Measurements from ENCODE around the gene ARHGAP11A. TPM values are rescaled to one million over a fixed set of nuclear protein-coding genes. Genes with fewer than 3 reads are reported as not detected.

The ARHGAP11A gene
- total RNA-seq, 4 donors from 2014 or later = 0.49 to 5.3 (median 2.3) TPM

DNA sequence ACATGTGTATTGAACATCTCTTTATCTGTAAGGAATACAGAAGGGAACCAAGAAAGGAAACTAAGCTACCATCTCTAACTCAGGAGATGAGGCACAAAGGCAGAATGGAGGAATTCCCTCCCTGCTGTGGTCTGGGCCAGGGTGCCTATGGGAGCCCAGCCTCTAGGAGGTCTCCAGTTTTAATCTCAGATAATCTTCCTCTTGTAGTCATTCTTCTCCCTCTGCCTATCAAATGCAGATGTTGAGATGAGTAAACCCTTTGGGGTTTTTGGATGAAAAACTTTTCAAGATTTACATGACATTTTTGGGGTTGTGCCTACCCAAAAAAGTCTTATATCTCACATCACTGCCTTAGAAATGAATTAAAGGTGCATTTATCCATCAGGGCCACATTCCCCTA, 49.5 kb downstream of the ARHGAP11A start:
- TF ChIP-seq POLR2A (IDR thresholded peaks at IDR 0.05) = no peak
- TF ChIP-seq, protein P1, sequence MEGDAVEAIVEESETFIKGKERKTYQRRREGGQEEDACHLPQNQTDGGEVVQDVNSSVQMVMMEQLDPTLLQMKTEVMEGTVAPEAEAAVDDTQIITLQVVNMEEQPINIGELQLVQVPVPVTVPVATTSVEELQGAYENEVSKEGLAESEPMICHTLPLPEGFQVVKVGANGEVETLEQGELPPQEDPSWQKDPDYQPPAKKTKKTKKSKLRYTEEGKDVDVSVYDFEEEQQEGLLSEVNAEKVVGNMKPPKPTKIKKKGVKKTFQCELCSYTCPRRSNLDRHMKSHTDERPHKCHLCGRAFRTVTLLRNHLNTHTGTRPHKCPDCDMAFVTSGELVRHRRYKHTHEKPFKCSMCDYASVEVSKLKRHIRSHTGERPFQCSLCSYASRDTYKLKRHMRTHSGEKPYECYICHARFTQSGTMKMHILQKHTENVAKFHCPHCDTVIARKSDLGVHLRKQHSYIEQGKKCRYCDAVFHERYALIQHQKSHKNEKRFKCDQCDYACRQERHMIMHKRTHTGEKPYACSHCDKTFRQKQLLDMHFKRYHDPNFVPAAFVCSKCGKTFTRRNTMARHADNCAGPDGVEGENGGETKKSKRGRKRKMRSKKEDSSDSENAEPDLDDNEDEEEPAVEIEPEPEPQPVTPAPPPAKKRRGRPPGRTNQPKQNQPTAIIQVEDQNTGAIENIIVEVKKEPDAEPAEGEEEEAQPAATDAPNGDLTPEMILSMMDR (IDR thresholded peaks at IDR 0.05 in 4 of 5, conservative IDR thresholded peaks at IDR 0.05 in 1 of 5) = no peak
- no peaks in the 10 kb centered on the region for H3K36me3 ChIP-seq
- no peak overlapping the region for H3K4me3 ChIP-seq
- no peak for DNase-seq
- peaks cover 5 to 8% of the 10 kb centered on the region in 2 donors for H3K4me1 ChIP-seq
- no peak overlapping the region for H3K27ac ChIP-seq
- intact Hi-C loops (cut with DNase I; ENCODE audit: low total_unique reads) = loop anchor here (5.0 kb wide), 1 partner anchor 293 kb away; no protein-coding TSS in a partner anchor
- H3K9me3 ChIP-seq = no peaks in the 10 kb centered on the region
- H3K27me3 ChIP-seq = no peaks in the 10 kb centered on the region
- no peak for ATAC-seq
- in situ Hi-C loops (cut with MboI; ENCODE audit: low sequenced_read_pairs in 4 of 4) = loop anchor here (25.0 kb wide), 2 partner anchors 323 to 473 kb away; no protein-coding TSS in a partner anchor

DNA sequence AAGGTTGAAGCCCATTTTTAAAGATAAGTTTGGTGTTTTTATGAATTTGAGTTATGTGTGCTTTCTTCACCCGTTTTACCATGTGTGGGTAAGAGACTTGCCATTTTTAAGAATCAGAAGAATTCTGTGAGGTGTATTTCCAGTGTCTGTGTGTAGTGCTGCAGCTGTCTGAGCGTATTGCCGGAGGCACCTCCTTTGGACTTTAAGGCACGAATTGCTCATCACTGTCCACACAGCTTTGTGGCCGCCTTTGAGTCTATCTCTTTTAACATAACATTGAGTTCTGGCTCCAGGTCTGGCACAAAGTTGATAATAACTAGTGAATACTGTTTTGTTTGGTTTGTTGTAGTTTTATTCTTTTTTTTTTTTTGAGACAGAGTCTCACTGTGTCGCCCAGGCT, 52.0 kb downstream of the ARHGAP11A start:
- intact Hi-C loops (cut with DNase I; ENCODE audit: low total_unique reads) (no loop called here), in situ Hi-C loops (cut with MboI; ENCODE audit: low sequenced_read_pairs in 4 of 4) (loop anchor here (25.0 kb wide), 2 partner anchors 320 to 470 kb away; no protein-coding TSS in a partner anchor)
- DNase-seq (no peak), ATAC-seq (no peak)
- H3K4me1 ChIP-seq = no peaks in the 10 kb centered on the region
- no peaks in the 10 kb centered on the region for H3K36me3 ChIP-seq
- TF ChIP-seq, protein P1 (IDR thresholded peaks at IDR 0.05 in 4 of 5, conservative IDR thresholded peaks at IDR 0.05 in 1 of 5) = no peak
- TF ChIP-seq POLR2A (IDR thresholded peaks at IDR 0.05) = no peak
- no peak overlapping the region for H3K4me3 ChIP-seq
- no peaks in the 10 kb centered on the region for H3K27me3 ChIP-seq
- no peak overlapping the region for H3K27ac ChIP-seq
- no peaks in the 10 kb centered on the region for H3K9me3 ChIP-seq

DNA sequence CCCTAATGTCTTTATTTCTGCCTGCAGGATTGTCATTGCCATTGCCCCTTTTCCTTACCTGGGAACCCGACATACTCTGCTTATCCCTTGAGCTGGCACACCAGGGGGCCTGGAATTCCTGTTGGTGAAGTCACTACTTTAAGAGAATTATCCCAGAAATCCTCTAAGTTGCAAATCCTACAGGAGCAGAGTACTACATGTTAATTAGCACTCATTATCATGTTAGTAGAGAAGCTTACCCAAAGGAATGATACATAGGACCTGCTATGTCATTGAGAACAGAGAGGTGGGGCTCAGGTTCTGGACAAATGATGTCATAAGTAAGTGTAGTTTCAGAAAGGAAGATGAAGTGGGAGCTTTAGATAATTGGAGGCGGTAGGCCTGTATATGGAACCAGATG, 53.6 kb downstream of the ARHGAP11A start:
- in situ Hi-C loops (cut with MboI; ENCODE audit: low sequenced_read_pairs in 4 of 4) (loop anchor here (25.0 kb wide), 2 partner anchors 318 to 468 kb away; no protein-coding TSS in a partner anchor), intact Hi-C loops (cut with DNase I; ENCODE audit: low total_unique reads) (no loop called here)
- Histone ChIP-seq H3K36me3 (no peaks in the 10 kb centered on the region), H3K27me3 (no peaks in the 10 kb centered on the region), H3K9me3 (no peaks in the 10 kb centered on the region), H3K4me3 (no peak overlapping the region), H3K4me1 (no peaks in the 10 kb centered on the region), H3K27ac (no peak overlapping the region)
- ATAC-seq (no peak), DNase-seq (no peak)
- TF ChIP-seq, protein P1 (IDR thresholded peaks at IDR 0.05 in 4 of 5, conservative IDR thresholded peaks at IDR 0.05 in 1 of 5) = no peak

DNA sequence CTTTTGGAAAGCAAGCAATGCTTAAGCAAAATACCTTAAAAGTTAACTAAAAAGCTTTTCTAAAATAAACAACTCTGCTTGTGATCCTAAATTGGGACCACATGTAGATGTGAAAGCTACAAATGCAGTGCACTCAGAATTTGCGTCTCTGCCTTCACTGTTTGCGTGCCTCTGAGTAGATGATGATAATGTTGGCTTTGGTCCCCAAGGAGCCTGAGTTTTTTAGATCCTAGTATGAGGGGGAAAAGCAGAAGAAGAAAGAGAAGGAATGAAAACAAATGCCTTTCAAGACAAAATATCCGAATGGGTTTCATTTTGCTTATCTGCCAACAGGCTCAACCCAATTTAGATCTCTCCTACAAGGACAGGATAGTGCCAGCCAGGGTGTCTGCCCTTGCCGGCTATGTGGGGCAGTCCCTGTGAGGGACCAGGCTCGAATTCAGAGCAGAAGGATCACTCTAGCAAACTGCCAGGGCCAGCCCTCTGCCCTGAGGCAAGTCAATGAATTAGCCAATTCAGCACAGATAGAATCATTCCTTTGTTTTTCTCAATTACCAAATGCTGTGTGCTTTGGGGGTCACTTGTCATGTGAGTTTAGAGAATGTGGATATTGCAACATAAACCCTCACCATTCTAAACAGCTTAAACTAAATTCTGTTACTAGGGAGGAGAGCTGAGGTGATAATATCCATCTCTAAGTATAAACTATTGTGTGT, 54.8 kb downstream of the ARHGAP11A start:
- ATAC-seq = no peak
- in situ Hi-C loops (cut with MboI; ENCODE audit: low sequenced_read_pairs in 4 of 4) (loop anchor here (25.0 kb wide), 2 partner anchors 317 to 467 kb away; no protein-coding TSS in a partner anchor), intact Hi-C loops (cut with DNase I; ENCODE audit: low total_unique reads) (no loop called here)
- TF ChIP-seq POLR2A (IDR thresholded peaks at IDR 0.05) = no peak
- TF ChIP-seq, protein P1 (IDR thresholded peaks at IDR 0.05 in 4 of 5, conservative IDR thresholded peaks at IDR 0.05 in 1 of 5) = no peak
- no peak overlapping the region for H3K27ac ChIP-seq
- no peak overlapping the region for H3K4me3 ChIP-seq
- no peaks in the 10 kb centered on the region for H3K36me3 ChIP-seq
- no peaks in the 10 kb centered on the region for H3K9me3 ChIP-seq
- no peaks in the 10 kb centered on the region for H3K4me1 ChIP-seq
- DNase-seq = no peak
- no peaks in the 10 kb centered on the region for H3K27me3 ChIP-seq
